Measurements from ENCODE around the gene OR6C1. TPM values are rescaled to one million over a fixed set of nuclear protein-coding genes. Genes with fewer than 3 reads are reported as not detected.

OR6C1 gene
- total RNA-seq, 1 donor from 2014 or later = not detected

Other genes starting within 250 kb of the OR6C1 start
- gene OR9K2, start 187.9 kb upstream of the OR6C1 start, total RNA-seq = not detected
- gene OR10A7, start 93.3 kb upstream of the OR6C1 start, total RNA-seq = not detected
- not detected for gene OR6C74, start 69.7 kb upstream of the OR6C1 start, total RNA-seq
- gene OR6C6, start 17.8 kb upstream of the OR6C1 start, total RNA-seq = not detected
- gene OR6C3, start 16.4 kb downstream of the OR6C1 start, total RNA-seq = not detected
- gene OR6C75, start 48.6 kb downstream of the OR6C1 start, total RNA-seq = not detected
- gene OR6C65, start 86.2 kb downstream of the OR6C1 start, total RNA-seq = not detected
- gene OR6C76, start 111.9 kb downstream of the OR6C1 start, total RNA-seq = not detected
- gene OR6C2, start 129.7 kb downstream of the OR6C1 start, total RNA-seq = not detected
- not detected for gene OR6C70, start 155.8 kb downstream of the OR6C1 start, total RNA-seq
- not detected for gene OR6C68, start 178.0 kb downstream of the OR6C1 start, total RNA-seq
- gene OR6C4, start 235.3 kb downstream of the OR6C1 start, total RNA-seq = not detected